K562 (cell line): Measurements from ENCODE around the gene RANBP3. TPM values are rescaled to one million over a fixed set of nuclear protein-coding genes. Genes with fewer than 3 reads are reported as not detected.

Source experiments
- ATAC-seq: fragments of 200-7000 bp; cut with Tn5 transposase; 3 replicates; pipeline ENCODE4 v1.9.1; 2020; ENCODE audit warnings: moderate library complexity
- BruUV-seq: library from RNA; stranded (reverse); fragments of 400-500 nt; replicated peaks from 2 replicates; lab custom pipeline; 2021; lab: Mats Ljungman, UMichigan
- CTCF ChIA-PET: fragments of 300-600 bp; formaldehyde crosslinking; extraction: SDS; loops from one replicate; lab custom pipeline; 2021; ENCODE audit warnings: low intra/inter-chr PET ratio; lab: Yijun Ruan, JAX
- POLR2A ChIA-PET: fragments of 300-600, 350-650 bp; sonication (Branson Sonifier 250); formaldehyde crosslinking; extraction: SDS; loops from one replicate; lab custom pipeline; 2021; ENCODE audit warnings: antibody characterized with exemption, inconsistent platforms; lab: Yijun Ruan, JAX
- DNase-seq, 4 experiments: peaks; one replicate each; pipeline versions ENCODE4 v3.0.0 to v3.0.0-alpha.2; 2011 to 2018; ENCODE audit warnings: low spot score in 3 of 4, mixed read lengths in 3 of 4; ENCODE audit errors: extremely low read depth in 1 of 4
- FAIRE-seq: peaks from 2 replicates; lab custom pipeline; 2011; peaks lifted over from hg19 to GRCh38; lab: Jason Lieb, UNC
- H2AFZ ChIP-seq: 2 replicates; pipeline ENCODE4 v1.6.0; 2011; ENCODE audit warnings: low read depth, low read length, control low read depth, inconsistent platforms
- H3K27ac ChIP-seq: fragments of 200-600 bp; 3 replicates; pipeline ENCODE4 v1.8.0; 2011; ENCODE audit warnings: low read depth, mild to moderate bottlenecking, control low read depth, inconsistent platforms, low read length, moderate library complexity, mixed read lengths; ENCODE audit errors: extremely low read depth
- H3K27me3 ChIP-seq, 2 experiments: fragments of 300-600 bp in 1 of 2; 2 replicates in 1 of 2; 3 replicates in 1 of 2; pipeline versions ENCODE4 v1.6.0 to v1.8.0; 2011; ENCODE audit warnings: inconsistent platforms in 2 of 2, low read length in 2 of 2, mild to moderate bottlenecking in 1 of 2, mixed read lengths in 1 of 2, moderate library complexity in 1 of 2; ENCODE audit not compliant: control insufficient read depth in 2 of 2, insufficient read depth in 2 of 2
- H3K36me3 ChIP-seq: fragments of 300-600 bp; 3 replicates; pipeline ENCODE4 v1.8.0; 2011; ENCODE audit warnings: mild to moderate bottlenecking, low read length, inconsistent platforms; ENCODE audit not compliant: control insufficient read depth, insufficient read depth
- H3K4me1 ChIP-seq, 2 experiments: fragments of 200-600 bp in 1 of 2; replicated peaks in 1 of 2; 2 replicates in 1 of 2; 3 replicates in 1 of 2; pipeline versions ENCODE4 v1.5.1 to v1.8.0; 2011; ENCODE audit warnings: inconsistent platforms in 2 of 2, low read length in 2 of 2, mild to moderate bottlenecking in 1 of 2, mixed read lengths in 1 of 2, moderate library complexity in 1 of 2; ENCODE audit not compliant: control insufficient read depth in 2 of 2, insufficient read depth in 2 of 2
- H3K4me2 ChIP-seq: 2 replicates; pipeline ENCODE4 v1.6.1; 2011; ENCODE audit warnings: low read length, control low read depth, inconsistent platforms, mixed read lengths; ENCODE audit not compliant: insufficient read depth
- H3K4me3 ChIP-seq: fragments of 200-600 bp; sonication (generic), shearing (Covaris generic); 2 replicates; pipeline ENCODE4 v1.5.1; 2016; ENCODE audit warnings: control low read depth, inconsistent platforms
- H3K79me2 ChIP-seq: fragments of 200-600 bp; 3 replicates; pipeline ENCODE4 v1.8.0; 2011; ENCODE audit warnings: low read length, inconsistent platforms; ENCODE audit not compliant: control insufficient read depth, insufficient read depth
- H3K9ac ChIP-seq, 2 experiments: 2 replicates each; pipeline versions ENCODE4 v1.6.0 to v1.6.1; 2011; ENCODE audit warnings: low read depth in 2 of 2, low read length in 2 of 2, control low read depth in 1 of 2, inconsistent platforms in 1 of 2, mild to moderate bottlenecking in 1 of 2, mixed read lengths in 1 of 2; ENCODE audit not compliant: insufficient read depth in 1 of 2
- H3K9me1 ChIP-seq: one replicate; pipeline ENCODE4 v1.6.0; 2011; ENCODE audit warnings: inconsistent platforms, mild to moderate bottlenecking, low read length, moderate library complexity; ENCODE audit not compliant: control insufficient read depth, insufficient read depth
- H3K9me3 ChIP-seq: replicated peaks from 2 replicates; pipeline ENCODE4 v1.5.1; 2011; ENCODE audit warnings: low read depth, low read length, inconsistent platforms; ENCODE audit not compliant: control insufficient read depth, insufficient read depth
- H4K20me1 ChIP-seq: replicated peaks from 2 replicates; pipeline ENCODE4 v1.6.1; 2011; ENCODE audit warnings: low read length, inconsistent platforms, mixed read lengths; ENCODE audit not compliant: control insufficient read depth, insufficient read depth
- ATF7 ChIP-seq: fragments of 450-650 bp; IDR thresholded peaks from 2 replicates; pipeline ENCODE4 v1.7.1; 2014; ENCODE audit warnings: mild to moderate bottlenecking, moderate library complexity
- JUND ChIP-seq, 2 experiments: IDR thresholded peaks; 2 replicates in 1 of 2; 3 replicates in 1 of 2; pipeline ENCODE4 v1.6.1; 2011; ENCODE audit warnings: borderline replicate concordance in 2 of 2, low read depth in 2 of 2, low read length in 2 of 2, improper control_type of control experiment in 1 of 2, missing biosample characterization in 1 of 2, missing genetic modification characterization in 1 of 2, missing genetic modification reagents in 1 of 2
- MAFK ChIP-seq: IDR thresholded peaks from 2 replicates; pipeline ENCODE4 v1.6.1; 2011; ENCODE audit warnings: low read length, improper control_type of control experiment
- SP2 ChIP-seq: IDR thresholded peaks from 2 replicates; pipeline ENCODE4 v1.6.1; 2011; ENCODE audit warnings: mild to moderate bottlenecking, low read depth, low read length, moderate library complexity; ENCODE audit not compliant: poor library complexity, severe bottlenecking; ENCODE audit errors: extremely low read depth
- ZNF316 ChIP-seq: fragments of 450-650 bp; IDR thresholded peaks from 2 replicates; pipeline ENCODE4 v1.6.1; 2016
- ZNF551 ChIP-seq: fragments of 250-450 bp; sonication (Bioruptor Pico); IDR thresholded peaks from 2 replicates; pipeline ENCODE4 v1.5.0; 2021; ENCODE audit warnings: mild to moderate bottlenecking, moderate library complexity
- WGBS: fragments of 100-300 bp; shearing (Covaris generic); methylation state at CpG from one replicate; pipeline ENCODE4 v1.1.6; 2016; ENCODE audit warnings: low coverage, mixed read lengths; ENCODE audit not compliant: insufficient coverage; ENCODE audit errors: missing lambda C conversion rate; 5-methylcytosine and 5-hydroxymethylcytosine counted together
- in situ Hi-C: fragments of 300-500 bp; cut with MboI; formaldehyde crosslinking; loops from 4 replicates; pipeline ENCODE4 v1.15.0; 2018; ENCODE audit warnings: inconsistent platforms, mixed read lengths
- intact Hi-C: fragments of 100-400 bp; cut with micrococcal nuclease; formaldehyde crosslinking; loops from 2 replicates; pipeline ENCODE4 v1.14.2; 2022
- polyA plus RNA-seq, 8 experiments: library from polyadenylated mRNA; depleted of rRNA in 4 of 8; stranded (reverse) in 5 of 8; unstranded in 3 of 8; fragments of >200 nt; fragmentation: Nextera tagmentation in 2 of 8; fragmentation: Illumina TruSeq in 1 of 8; extraction: Ambion mirVana in 2 of 8; extraction: Trizol in 1 of 8; gene quantifications; 2 replicates each; pipeline versions ENCODE4 v1.2.1 to v1.2.3, GENCODE V29; 2011 to 2014; ENCODE audit warnings: inconsistent platforms in 1 of 8, missing spikeins in 1 of 8
- total RNA-seq, 7 experiments: library from RNA; depleted of rRNA in 6 of 7; stranded (reverse); fragments of >200 nt in 6 of 7; fragmentation: Illumina TruSeq in 2 of 7; extraction: Trizol in 2 of 7; gene quantifications; 2 replicates each; pipeline versions ENCODE4 v1.2.1 to v1.2.3, GENCODE V29; 2011 to 2021; ENCODE audit warnings: low replicate concordance in 1 of 7

Gene RANBP3
- total and polyA plus RNA-seq, 9 of the 15 experiments (the other 6 are each of a cell fraction or from before 2014, with no cell fraction given), result 0.90 to 95.1 (median 63.2) TPM

DNA sequence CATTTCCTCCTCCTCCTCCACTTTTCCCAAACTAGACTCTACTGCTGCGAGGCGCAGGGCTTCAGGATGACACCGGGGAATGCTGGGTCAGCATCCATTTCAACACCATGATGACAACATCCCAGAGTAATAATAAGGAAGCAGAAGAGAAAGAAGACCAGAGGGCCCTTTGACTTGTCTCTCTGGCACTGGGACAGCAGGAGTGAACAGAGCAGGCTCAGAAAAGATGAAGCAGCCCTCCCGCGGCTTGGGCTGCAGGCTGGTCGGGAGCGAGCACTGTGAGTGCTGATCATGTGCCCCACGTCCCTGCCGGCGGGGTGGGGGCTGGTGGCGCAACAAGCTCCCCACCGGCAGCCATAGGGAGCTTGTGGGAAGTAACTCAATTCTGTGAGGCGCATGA, 30.5 kb downstream of the RANBP3 start:
- TF ChIP-seq ATF7, result no peak
- TF ChIP-seq ZNF316, result peak; percentile 35; the same call in 1 of the 2 replicates
- TF ChIP-seq ZNF551 (CRISPR knock-in tag), result no peak
- peak; percentile 26; the same call in 1 of the 2 replicates for TF ChIP-seq MAFK
- Histone ChIP-seq H3K4me3 (no peak overlapping the region), H3K9ac (0 out of 4 replicates have a peak overlapping the region, but pooled peaks of 1 of the 2 experiments have one; percentile 54), H3K27me3 (no peaks in the 10 kb centered on the region), H3K36me3 (peaks cover 62% of the 10 kb centered on the region), H3K4me2 (no peak overlapping the region), H3K9me3 (no peaks in the 10 kb centered on the region), H2AFZ (no peak overlapping the region), H4K20me1 (peaks cover 29% of the 10 kb centered on the region), H3K79me2 (peaks cover 90% of the 10 kb centered on the region), H3K9me1 (peaks cover 10% of the 10 kb centered on the region), H3K4me1 (peaks cover 5 to 28% of the 10 kb centered on the region in 2 experiments; a peak in 4 of 5 replicates), H3K27ac (no peak overlapping the region)
- in situ Hi-C loops, result no loop called here
- BruUV-seq, result no TSS peak
- no peak for DNase-seq
- intact Hi-C loops, result no loop called here
- no peak for FAIRE-seq
- POLR2A ChIA-PET, result interaction anchor here (0.8 to 1.0 kb wide), 2 partner anchors 13 to 22 kb away, joined by 3 to 8 read pairs; no protein-coding TSS in a partner anchor
- no peak; the same call in 2 of the 3 replicates for ATAC-seq
- 58% methylated on average over 11 of the region's 13 CpGs for WGBS
- CTCF ChIA-PET, result no interaction called here

- Histone ChIP-seq H2AFZ (no peak overlapping the region), H3K27ac (no peak overlapping the region), H3K9ac (peak overlapping the region in 1 of 2 experiments; percentile 76; a peak in 2 of 4 replicates), H4K20me1 (peaks cover 26% of the 10 kb centered on the region), H3K9me1 (peaks cover 16% of the 10 kb centered on the region), H3K9me3 (no peaks in the 10 kb centered on the region), H3K4me2 (no peak overlapping the region), H3K79me2 (peaks cover 66% of the 10 kb centered on the region), H3K27me3 (no peaks in the 10 kb centered on the region), H3K4me1 (peaks cover 4 to 28% of the 10 kb centered on the region in 2 experiments; a peak in 4 of 5 replicates), H3K36me3 (peaks cover 56% of the 10 kb centered on the region; the same call in 2 of the 3 replicates), H3K4me3 (no peak overlapping the region)
- FAIRE-seq (peak; percentile 32), ATAC-seq (no peak), DNase-seq (no peak)
- ChIA-PET CTCF (no interaction called here), POLR2A (interaction anchor here (0.6 to 1.6 kb wide), 2 partner anchors 10 to 28 kb away, joined by 3 to 4 read pairs; no protein-coding TSS in a partner anchor)
- 74% methylated on average over 10 of the region's 10 CpGs for WGBS
- intact Hi-C loops (no loop called here), in situ Hi-C loops (no loop called here)
- no TSS peak for BruUV-seq
- peak; percentile 13; the same call in 1 of the 2 replicates for TF ChIP-seq JUND (IDR thresholded peaks at IDR 0.05; ENCODE audit: borderline replicate concordance, low read depth, low read length)
- TF ChIP-seq JUND (tag; IDR thresholded peaks at IDR 0.05; ENCODE audit: borderline replicate concordance, low read depth, low read length), result peak; percentile 34; the same call in 1 of the 3 replicates
- TF ChIP-seq SP2, result no peak
Measured at GRCh38 chr19:5943623-5944022, 34.3 kb downstream of the RANBP3 start.
